A172 (cell line): ENCODE results near the gene GLE1. TPM values are rescaled to one million over a fixed set of nuclear protein-coding genes. Genes with fewer than 3 reads are reported as not detected.
A peak's percentile ranks its signal among the peaks of the same experiment; 100 is the strongest.

Source experiments
- DNase-seq: peaks from one replicate; pipeline ENCODE4 v3.0.0-alpha.2; 2015; ENCODE audit warnings: low spot score
- total RNA-seq: library from RNA; depleted of rRNA; stranded (reverse); fragments of >200 nt; shearing (Covaris generic); gene quantifications from 2 replicates; pipeline ENCODE4 v1.2.3, GENCODE V29; 2014; rRNA removed

GLE1 gene, protein sequence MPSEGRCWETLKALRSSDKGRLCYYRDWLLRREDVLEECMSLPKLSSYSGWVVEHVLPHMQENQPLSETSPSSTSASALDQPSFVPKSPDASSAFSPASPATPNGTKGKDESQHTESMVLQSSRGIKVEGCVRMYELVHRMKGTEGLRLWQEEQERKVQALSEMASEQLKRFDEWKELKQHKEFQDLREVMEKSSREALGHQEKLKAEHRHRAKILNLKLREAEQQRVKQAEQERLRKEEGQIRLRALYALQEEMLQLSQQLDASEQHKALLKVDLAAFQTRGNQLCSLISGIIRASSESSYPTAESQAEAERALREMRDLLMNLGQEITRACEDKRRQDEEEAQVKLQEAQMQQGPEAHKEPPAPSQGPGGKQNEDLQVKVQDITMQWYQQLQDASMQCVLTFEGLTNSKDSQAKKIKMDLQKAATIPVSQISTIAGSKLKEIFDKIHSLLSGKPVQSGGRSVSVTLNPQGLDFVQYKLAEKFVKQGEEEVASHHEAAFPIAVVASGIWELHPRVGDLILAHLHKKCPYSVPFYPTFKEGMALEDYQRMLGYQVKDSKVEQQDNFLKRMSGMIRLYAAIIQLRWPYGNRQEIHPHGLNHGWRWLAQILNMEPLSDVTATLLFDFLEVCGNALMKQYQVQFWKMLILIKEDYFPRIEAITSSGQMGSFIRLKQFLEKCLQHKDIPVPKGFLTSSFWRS
- total RNA-seq = 97.5 and 101 TPM in 2 replicates

DNA sequence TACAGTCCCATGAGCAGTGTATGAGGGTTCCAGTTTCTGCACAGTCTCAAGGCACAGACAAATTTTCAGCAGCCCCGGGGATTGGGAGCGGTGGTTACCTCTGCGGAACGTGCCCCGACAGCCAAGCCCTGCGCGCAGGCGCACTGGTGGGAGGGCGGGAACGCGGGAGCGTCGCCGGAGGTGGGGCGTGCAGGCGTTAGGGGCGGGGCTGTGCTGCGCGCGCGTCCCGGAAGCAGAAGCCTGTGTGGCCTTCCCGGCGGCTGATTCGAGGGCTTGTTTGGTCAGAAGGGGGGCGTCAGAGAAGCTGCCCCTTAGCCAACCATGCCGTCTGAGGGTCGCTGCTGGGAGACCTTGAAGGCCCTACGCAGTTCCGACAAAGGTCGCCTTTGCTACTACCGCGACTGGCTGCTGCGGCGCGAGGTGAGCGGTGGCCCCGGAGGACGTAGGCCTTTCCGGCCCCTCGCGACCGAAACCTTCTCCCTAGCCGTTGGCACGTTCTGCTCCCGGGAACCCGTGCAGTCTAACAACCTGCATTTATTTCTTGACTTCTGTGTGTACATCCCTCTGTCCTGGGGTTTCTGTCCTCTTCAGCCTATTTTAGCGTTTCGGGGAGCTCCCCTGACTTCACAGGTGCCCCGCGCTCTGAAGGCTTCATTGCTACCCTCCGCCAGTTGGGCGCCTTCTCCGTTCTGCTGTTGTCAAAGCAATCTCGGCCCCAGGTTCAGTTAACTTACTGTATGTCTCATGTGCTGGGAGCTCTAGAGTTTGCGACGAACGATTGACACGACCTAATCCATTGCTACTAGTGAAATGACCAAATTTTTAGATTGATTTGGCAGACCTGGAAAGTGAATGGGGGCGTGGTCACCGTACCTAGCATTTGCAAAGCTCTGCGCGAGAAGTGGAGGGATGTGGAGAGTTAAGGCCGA lies at the start of gene GLE1:
TSS of gene GLE1 (plus strand) at position 235 of the 929 bp plus-strand sequence. CDS start at position 322, 87 bp downstream.
- peak; percentile 85 for DNase-seq

DNA sequence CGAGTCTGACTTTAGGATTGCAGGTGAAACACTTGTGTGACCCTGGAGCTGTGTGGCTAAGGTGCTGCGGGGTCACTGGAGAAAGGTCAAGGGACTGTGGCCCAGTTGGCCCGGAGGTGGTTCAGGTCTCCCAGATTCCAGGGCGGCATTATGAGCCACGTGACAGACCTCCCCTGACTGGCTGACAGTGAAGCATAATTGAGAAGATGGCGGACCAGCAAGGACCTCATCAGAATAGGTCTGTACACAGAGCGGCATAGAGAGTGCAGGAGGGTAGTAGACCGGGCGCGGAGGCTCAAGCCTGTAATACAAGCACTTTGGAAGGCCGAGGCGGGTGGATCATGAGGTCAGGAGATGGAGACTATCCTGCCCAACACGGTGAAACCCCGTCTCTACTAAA lies 49.5 kb upstream of the GLE1 start:
- no peak for DNase-seq

DNA sequence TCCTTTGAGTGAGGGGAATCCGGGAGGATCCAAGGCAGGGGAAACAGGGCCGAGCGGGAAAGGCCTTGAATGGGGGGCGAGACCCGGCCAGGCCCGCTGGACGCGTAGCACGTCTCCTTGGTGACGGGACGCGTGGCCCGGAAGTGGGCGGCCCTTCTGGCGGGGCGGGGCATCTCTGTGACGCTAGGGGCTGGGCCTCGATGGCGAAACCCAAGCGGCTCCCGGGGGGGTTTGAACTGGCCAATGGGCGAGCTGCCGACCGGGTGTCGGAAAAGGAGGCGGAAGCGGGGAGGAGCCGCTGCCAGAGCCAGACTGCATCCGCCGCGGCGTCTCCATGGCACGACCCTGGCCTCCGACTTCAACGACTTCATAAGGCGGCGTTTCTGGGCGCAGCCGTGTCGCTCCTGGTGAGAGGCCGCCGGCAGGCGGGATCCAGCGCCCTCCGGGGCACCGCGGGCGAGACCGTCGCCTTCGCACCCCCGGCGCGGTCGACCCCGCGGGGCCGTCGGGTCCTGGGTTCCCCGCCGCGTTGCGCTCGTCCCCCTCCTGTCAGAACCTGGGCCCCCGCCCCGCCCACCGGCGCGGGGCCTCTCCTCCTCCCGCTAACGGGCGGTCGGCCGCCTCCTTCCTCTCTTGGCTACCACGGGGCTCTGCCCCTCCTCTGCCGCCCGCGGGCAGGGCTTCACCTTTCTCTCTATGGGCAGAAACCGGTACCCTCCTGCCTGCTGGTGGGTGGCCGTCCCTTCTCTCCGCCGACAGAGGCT lies 48.5 kb upstream of the GLE1 start, which contains the start of gene ODF2:
TSS of gene ODF2 (plus strand) at position 158 of the 764 bp plus-strand sequence. CDS start at position 244, 86 bp downstream.
- peak; percentile 95 for DNase-seq

DNA sequence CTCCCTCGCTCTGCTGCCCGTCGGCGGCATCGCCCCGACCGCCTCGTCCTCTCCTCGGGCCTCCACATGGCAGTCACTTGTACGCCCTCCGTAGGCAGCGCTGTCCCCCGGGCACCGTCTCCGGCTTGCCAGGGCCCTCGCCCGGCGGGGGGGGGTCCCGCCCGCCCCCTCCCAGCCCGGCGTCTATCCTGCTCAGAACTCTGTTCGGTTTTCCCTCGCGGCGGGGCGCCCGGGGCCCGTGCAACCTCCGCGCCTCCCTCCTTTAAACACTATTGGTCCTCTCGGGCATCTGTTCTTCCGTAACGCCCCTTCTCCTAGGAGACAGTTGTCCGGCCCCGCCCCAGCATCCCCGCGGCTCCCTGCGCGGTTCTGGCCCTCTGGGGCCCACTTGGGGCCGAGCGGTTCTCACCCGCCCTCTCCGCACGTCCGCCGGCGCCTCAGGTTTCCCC lies 47.9 kb upstream of the GLE1 start:
- peak; percentile 83 for DNase-seq

GRCh38 chr9:128457207-128457606 lies 47.3 kb upstream of the GLE1 start:
- no peak for DNase-seq

GRCh38 chr9:128459011-128459410 lies 45.5 kb upstream of the GLE1 start:
- no peak for DNase-seq

DNA sequence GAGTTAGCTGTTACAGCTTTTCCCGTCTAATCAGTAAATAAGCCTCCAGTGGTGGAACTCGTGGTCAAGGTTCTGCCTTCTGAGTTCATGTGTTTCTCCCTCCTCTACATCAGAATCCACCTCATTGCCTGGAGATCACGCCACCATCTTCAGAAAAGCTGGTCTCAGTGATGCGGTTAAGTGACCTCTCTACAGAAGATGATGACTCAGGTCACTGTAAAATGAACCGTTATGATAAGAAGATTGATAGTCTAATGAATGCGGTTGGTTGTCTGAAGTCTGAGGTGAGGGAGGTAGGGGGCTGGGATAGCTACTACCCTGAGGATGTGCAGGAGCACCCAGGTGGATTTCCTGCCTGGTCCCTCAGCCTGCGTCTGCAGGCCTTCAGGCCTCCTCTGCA lies 35.4 kb upstream of the GLE1 start:
- DNase-seq = no peak

- peak; percentile 54 for DNase-seq
Observed at GRCh38 chr9:128470560-128470959, 34.0 kb upstream of the GLE1 start.

GRCh38 chr9:128473104-128473503 lies 31.4 kb upstream of the GLE1 start:
- no peak for DNase-seq

DNA sequence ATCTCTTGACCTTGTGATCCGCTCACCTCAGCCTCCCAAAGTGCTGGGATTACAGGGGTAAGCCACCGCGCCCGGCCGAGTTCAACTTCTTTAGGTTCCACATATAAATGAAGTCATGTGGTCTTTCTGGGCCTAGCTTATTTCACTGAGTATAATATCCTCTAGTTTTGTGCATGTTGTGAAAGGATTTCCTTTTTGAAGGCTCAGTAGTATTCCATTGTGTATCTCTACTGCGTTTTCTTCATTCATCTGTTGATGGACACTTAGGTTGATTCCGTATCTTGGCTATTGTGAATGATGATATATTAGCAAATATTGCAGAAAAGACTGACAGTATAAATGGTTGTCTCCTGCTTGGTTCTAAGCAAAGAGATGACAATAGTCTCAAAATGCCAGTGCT lies 28.7 kb upstream of the GLE1 start:
- DNase-seq = no peak

DNA sequence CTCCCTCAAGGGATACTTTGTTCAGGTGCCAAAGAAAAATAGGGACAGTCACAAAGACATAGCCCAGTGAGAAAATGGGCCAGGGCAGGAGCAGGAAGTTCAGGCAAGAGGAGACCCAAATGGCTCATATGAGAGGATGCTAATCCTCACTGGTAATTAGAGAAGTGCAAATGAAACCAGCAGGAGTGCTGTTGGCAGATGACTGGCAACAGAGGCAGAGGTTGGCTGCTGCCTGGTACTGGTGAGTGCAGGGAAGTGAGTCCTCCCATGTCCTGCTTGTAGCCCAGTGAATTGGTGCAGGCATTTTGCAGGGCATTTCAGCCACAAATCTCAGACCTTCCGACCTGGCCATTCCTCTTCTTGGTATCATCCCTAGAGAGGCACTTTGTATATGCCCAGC lies 25.3 kb upstream of the GLE1 start:
- no peak for DNase-seq

DNA sequence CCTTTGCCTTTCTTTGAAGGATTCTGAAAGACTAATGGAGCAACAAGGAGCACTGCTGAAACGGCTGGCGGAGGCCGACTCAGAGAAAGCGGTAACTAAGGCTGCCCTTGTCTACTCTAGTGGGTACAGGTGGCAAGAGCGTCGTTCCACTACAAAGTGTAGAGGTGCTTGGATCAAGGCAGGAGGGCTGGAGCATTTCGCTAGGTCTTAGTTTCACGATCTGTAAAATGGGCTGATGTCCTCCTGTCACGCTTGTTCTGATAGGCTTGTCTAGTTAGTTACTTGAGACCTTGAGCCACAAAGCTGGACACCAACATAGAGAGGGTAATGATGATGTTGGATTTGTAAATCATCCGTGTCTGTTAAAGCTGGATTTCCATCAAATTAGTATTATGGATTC lies 23.0 kb upstream of the GLE1 start:
- no peak for DNase-seq

DNA sequence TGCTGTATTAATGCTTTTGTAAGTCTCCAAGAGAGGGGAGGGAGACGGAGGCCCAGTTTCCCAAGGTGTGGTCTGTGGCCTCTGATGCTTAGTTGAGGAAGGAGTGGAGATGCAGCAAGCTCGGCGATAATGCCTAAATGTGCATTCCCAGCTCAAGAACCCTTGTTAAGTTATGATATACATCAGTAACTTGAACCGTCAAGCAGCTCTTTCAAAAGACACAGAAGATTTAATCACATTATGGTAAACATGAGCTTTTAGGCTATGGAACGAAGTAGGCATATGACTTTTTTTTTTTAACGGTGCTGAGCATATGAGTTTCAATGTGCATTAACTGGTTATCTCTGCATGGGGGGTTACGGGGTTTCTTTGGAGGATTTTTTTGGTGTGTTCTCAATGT lies 22.3 kb upstream of the GLE1 start:
- DNase-seq = no peak

DNA sequence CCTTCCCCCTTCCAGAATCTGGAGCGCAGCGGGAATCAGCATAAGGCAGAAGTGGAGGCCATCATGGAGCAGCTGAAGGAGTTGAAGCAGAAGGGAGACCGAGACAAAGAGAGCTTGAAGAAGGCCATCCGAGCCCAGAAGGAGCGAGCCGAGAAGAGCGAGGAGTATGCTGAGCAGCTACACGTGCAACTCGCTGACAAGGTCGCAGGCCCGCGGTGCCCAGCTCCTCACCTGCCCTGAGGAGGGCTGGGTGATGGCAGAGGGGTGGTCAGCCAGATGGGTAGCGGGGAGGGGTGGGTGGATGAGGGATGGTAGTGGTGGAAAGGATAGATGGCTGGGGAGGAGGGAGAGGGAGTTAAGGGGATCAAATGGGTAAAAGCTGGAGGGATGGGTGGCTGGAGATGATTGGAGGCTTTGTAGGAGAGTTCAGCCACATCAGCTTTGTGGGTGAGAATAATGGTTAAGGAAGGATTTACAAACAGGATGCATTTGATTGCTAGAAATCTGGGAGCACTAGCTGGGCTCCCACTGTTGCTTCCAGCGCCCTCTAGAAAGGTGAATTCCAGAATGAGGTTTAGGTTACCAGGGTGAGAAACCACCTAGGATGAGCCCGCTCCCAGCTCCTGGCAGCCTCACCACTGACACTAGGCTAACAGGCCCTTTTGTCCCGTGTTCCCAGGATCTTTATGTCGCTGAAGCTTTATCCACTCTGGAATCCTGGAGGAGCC lies 19.7 kb upstream of the GLE1 start:
- DNase-seq = no peak

DNA sequence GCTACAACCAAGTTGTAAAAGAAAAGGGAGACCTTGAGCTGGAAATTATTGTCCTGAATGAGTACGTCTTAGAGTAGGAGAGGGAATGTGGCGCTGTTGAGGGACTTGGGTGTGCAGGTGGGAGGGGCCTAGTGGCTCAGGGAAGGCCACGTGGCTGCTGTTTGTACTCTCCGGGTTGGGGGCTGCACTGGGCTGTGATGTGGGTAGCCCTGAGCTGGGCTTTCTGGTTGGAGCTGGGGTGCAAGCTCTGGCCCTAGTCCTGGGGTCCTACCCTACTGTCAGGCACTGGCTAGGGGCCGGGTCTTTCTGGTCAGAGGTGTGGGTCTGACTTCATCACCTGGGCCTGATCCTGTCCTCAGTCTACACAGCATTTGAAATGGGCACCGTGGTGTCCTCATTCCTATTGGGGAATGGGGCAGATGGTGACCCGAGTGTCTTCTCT lies 19.1 kb upstream of the GLE1 start:
- no peak for DNase-seq

DNA sequence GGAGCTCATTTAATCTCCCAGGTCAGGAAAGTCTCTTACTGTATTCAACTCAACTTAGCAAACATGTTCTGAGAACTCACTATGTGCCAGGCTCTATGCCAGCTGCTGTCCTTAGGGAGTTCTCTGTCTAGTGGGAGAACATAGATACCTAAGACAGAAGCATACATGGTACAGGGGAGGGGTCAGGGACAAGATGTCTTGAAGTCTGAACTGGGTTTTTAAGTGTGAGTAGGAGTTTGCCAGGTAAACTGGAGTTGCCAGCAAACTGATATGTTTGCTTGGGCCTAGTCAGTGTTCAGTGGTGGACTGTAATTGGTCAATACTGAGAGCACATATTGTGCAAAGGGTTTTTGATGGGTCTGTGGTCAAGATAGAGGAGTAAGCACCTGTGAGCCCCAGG lies 18.3 kb upstream of the GLE1 start:
- no peak for DNase-seq

- DNase-seq = no peak
Observed at GRCh38 chr9:128493424-128493823, 11.1 kb upstream of the GLE1 start.

- DNase-seq = no peak
Observed at GRCh38 chr9:128494108-128494745, 10.3 kb upstream of the GLE1 start.

DNA sequence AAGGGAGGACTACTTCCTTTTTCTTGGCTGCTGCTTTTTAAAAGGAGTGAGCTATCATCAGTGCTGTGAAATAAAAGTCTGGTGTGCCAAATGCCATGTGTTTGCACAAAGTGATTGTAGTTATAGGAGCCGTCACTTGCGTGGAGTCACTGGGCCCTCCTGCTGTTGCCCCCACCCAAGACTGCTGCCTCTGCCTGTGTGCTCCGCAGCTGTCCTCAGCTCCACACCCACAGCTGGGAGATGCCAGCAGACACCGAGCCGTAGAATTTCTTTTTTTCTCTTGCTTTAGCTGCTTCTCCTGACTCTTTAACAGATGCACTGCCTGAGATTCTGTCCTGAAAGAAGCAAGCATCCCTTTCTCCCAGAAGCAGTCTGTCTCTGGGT lies 9.8 kb upstream of the GLE1 start:
- DNase-seq = no peak

- no peak for DNase-seq
Observed at GRCh38 chr9:128495296-128495695, 9.2 kb upstream of the GLE1 start.
